Endothelial cell of umbilical vein (primary cell): ENCODE data around the gene WDR45. TPM values are rescaled to one million over a fixed set of nuclear protein-coding genes. Genes with fewer than 3 reads are reported as not detected.

ENCODE experiments used
- BruUV-seq: library from RNA; stranded (reverse); fragments of 400-500 nt; replicated peaks from 2 replicates; lab custom pipeline; 2021; lab: Mats Ljungman, UMichigan
- CTCF ChIA-PET: fragments of 300-600, 350-600 bp; sonication (Branson Sonifier 250); formaldehyde crosslinking; loops from one replicate; lab custom pipeline; 2021; ENCODE audit warnings: antibody characterized with exemption, inconsistent platforms; lab: Charles Lee
- POLR2A ChIA-PET: fragments of 300-600, 350-600 bp; sonication (Branson Sonifier 250); formaldehyde crosslinking; loops from one replicate; lab custom pipeline; 2021; ENCODE audit warnings: antibody characterized with exemption, inconsistent platforms; lab: Charles Lee
- DNase-seq: peaks from one replicate; pipeline ENCODE4 v3.0.0-alpha.2; 2011; ENCODE audit warnings: low read depth, low spot score
- FAIRE-seq: peaks from 2 replicates; lab custom pipeline; 2011; peaks lifted over from hg19 to GRCh38; lab: Jason Lieb, UNC
- H2AFZ ChIP-seq: 2 replicates; pipeline ENCODE4 v1.6.0; 2012; ENCODE audit warnings: low read depth, low read length, control low read depth, inconsistent platforms
- H3K27ac ChIP-seq: 2 replicates; pipeline ENCODE4 v1.5.1; 2011; ENCODE audit warnings: low read depth, mild to moderate bottlenecking, control low read depth, low read length, moderate library complexity; ENCODE audit not compliant: insufficient read depth
- H3K27me3 ChIP-seq, 2 experiments: 2 replicates each; pipeline versions ENCODE4 v1.6.0 to v1.6.1; 2011; ENCODE audit warnings: low read length in 2 of 2, mixed read lengths in 1 of 2; ENCODE audit not compliant: control insufficient read depth in 2 of 2, insufficient read depth in 2 of 2
- H3K36me3 ChIP-seq, 2 experiments: 2 replicates in 1 of 2; 3 replicates in 1 of 2; pipeline ENCODE4 v1.5.1; 2011; ENCODE audit warnings: low read length in 2 of 2, mild to moderate bottlenecking in 1 of 2, moderate library complexity in 1 of 2; ENCODE audit not compliant: control insufficient read depth in 2 of 2, insufficient read depth in 2 of 2; ENCODE audit errors: extremely low read depth in 1 of 2
- H3K4me1 ChIP-seq: 3 replicates; pipeline ENCODE4 v1.5.1; 2011; ENCODE audit warnings: mild to moderate bottlenecking, low read length; ENCODE audit not compliant: control insufficient read depth, insufficient read depth; ENCODE audit errors: extremely low read depth
- H3K4me2 ChIP-seq: 2 replicates; pipeline ENCODE4 v1.6.1; 2011; ENCODE audit warnings: low read length, control low read depth, mixed read lengths; ENCODE audit not compliant: insufficient read depth
- H3K4me3 ChIP-seq, 3 experiments: fragments of 200-600 bp in 1 of 3; sonication (generic), shearing (Covaris generic) in 1 of 3; replicated peaks in 1 of 3; 2 replicates each; pipeline ENCODE4 v1.5.1; 2011 to 2016; ENCODE audit warnings: control low read depth in 3 of 3, low read length in 3 of 3, mild to moderate bottlenecking in 2 of 3, inconsistent platforms in 1 of 3, low read depth in 1 of 3, moderate library complexity in 1 of 3; ENCODE audit not compliant: insufficient read depth in 1 of 3
- H3K79me2 ChIP-seq: 2 replicates; pipeline ENCODE4 v1.6.0; 2012; ENCODE audit warnings: low read length, inconsistent platforms; ENCODE audit not compliant: control insufficient read depth, insufficient read depth
- H3K9ac ChIP-seq: replicated peaks from 2 replicates; pipeline ENCODE3; 2011; ENCODE audit warnings: low read length, control low read depth; ENCODE audit not compliant: insufficient read depth; ENCODE audit errors: extremely low read depth
- H3K9me1 ChIP-seq: replicated peaks from 3 replicates; pipeline ENCODE4 v1.6.0; 2011; ENCODE audit warnings: mild to moderate bottlenecking, low read length; ENCODE audit not compliant: control insufficient read depth, insufficient read depth; ENCODE audit errors: extremely low read depth
- H3K9me3 ChIP-seq: replicated peaks from 2 replicates; pipeline ENCODE4 v1.5.1; 2012; ENCODE audit warnings: low read length, inconsistent platforms; ENCODE audit not compliant: control insufficient read depth, insufficient read depth
- H4K20me1 ChIP-seq: replicated peaks from 2 replicates; pipeline ENCODE3; 2011; ENCODE audit warnings: mild to moderate bottlenecking, low read length; ENCODE audit not compliant: control insufficient read depth, insufficient read depth; ENCODE audit errors: extremely low read depth
- CTCF ChIP-seq, 2 donors: IDR thresholded peaks; 1 replicate in 1 of 2; 2 replicates in 1 of 2; pipeline ENCODE4 v1.5.1; 2011; ENCODE audit warnings: low read length in 2 of 2, mild to moderate bottlenecking in 2 of 2, moderate library complexity in 2 of 2, control low read depth in 1 of 2, inconsistent platforms in 1 of 2, low read depth in 1 of 2; ENCODE audit not compliant: insufficient read depth in 1 of 2; ENCODE audit errors: extremely low read depth in 1 of 2
- EZH2 ChIP-seq: IDR thresholded peaks from 2 replicates; pipeline ENCODE4 v1.6.1; 2012; ENCODE audit warnings: borderline replicate concordance, low read depth, mild to moderate bottlenecking, moderate library complexity, low read length, inconsistent platforms; ENCODE audit not compliant: severe bottlenecking
- FOS ChIP-seq: IDR thresholded peaks from 2 replicates; pipeline ENCODE4 v1.6.1; 2011; ENCODE audit warnings: mild to moderate bottlenecking, low read length, moderate library complexity, borderline replicate concordance; ENCODE audit not compliant: insufficient read depth
- GATA2 ChIP-seq: IDR thresholded peaks from 2 replicates; pipeline ENCODE4 v1.7.0; 2011; ENCODE audit warnings: low read depth, mild to moderate bottlenecking, moderate library complexity, mixed read lengths, low read length; ENCODE audit not compliant: insufficient read length, insufficient read depth
- JUN ChIP-seq: IDR thresholded peaks from 2 replicates; pipeline ENCODE4 v1.6.1; 2011; ENCODE audit warnings: borderline replicate concordance, low read depth; ENCODE audit not compliant: insufficient read length, insufficient read depth
- MYC ChIP-seq: IDR thresholded peaks from one replicate; pipeline ENCODE4 v1.6.1; 2011; ENCODE audit warnings: mild to moderate bottlenecking, low read depth, low read length
- POLR2A ChIP-seq: IDR thresholded peaks from 2 replicates; pipeline ENCODE4 v1.6.1; 2012; ENCODE audit warnings: low read depth, mild to moderate bottlenecking, control low read depth, low read length
- POLR2AphosphoS5 ChIP-seq: IDR thresholded peaks from 2 replicates; pipeline ENCODE4 v1.6.1; 2012; ENCODE audit warnings: low read depth, mild to moderate bottlenecking, control low read depth, low read length, moderate library complexity; ENCODE audit not compliant: insufficient read depth
- dilution Hi-C: fragments of 300-500 bp; cut with MboI; formaldehyde crosslinking; loops from one replicate; pipeline ENCODE4 v1.15.0; 2019; ENCODE audit warnings: low sequenced_read_pairs; ENCODE audit not compliant: extremely low pct_ligation_motif_present
- intact Hi-C: fragments of 100-400 bp; cut with micrococcal nuclease; formaldehyde crosslinking; loops from one replicate; pipeline ENCODE4 v1.10.0; 2022
- polyA plus RNA-seq, 4 experiments: library from polyadenylated mRNA; depleted of rRNA in 3 of 4; stranded (reverse) in 3 of 4; unstranded in 1 of 4; fragments of >200 nt; gene quantifications; 2 replicates each; pipeline versions ENCODE4 v1.2.1 to v1.2.3, GENCODE V29; 2011 to 2012; ENCODE audit warnings: missing spikeins in 1 of 4
- total RNA-seq: library from RNA; stranded (reverse); gene quantifications from 2 replicates; pipeline ENCODE4 v1.2.3, GENCODE V29; 2021

WDR45 gene
- total and polyA plus RNA-seq, 2 donors (not counting 3 experiments of a cell fraction or from before 2014, with no cell fraction given), result 32.2 to 70.4 TPM

GRCh38 chrX:49082271-49082871 lies 2.7 kb upstream of the WDR45 start:
- Histone ChIP-seq H4K20me1 (no peaks in the 10 kb centered on the region), H3K9ac (no peak overlapping the region), H3K9me1 (no peaks in the 10 kb centered on the region), H3K36me3 (no peaks in the 10 kb centered on the region), H3K4me3 (no peak overlapping the region), H2AFZ (no peak overlapping the region), H3K4me1 (peaks cover 2% of the 10 kb centered on the region), H3K27me3 (no peaks in the 10 kb centered on the region), H3K27ac (no peak overlapping the region), H3K9me3 (no peaks in the 10 kb centered on the region), H3K79me2 (no peaks in the 10 kb centered on the region), H3K4me2 (no peak overlapping the region)
- POLR2A ChIA-PET, result no interaction called here
- no peak for DNase-seq
- intact Hi-C loops (no loop called here), dilution Hi-C loops (no loop called here)
- no peak for FAIRE-seq
- BruUV-seq, result no TSS peak
- TF ChIP-seq EZH2 (no peak), CTCF (IDR thresholded peaks at IDR 0.05; ENCODE audit: extremely low read depth in 1 of 2, insufficient read depth in 1 of 2, low read depth in 1 of 2, low read length in 2 of 2) (no peak), FOS (no peak), JUN (no peak), POLR2AphosphoS5 (no peak), POLR2A (no peak), MYC (no peak), GATA2 (no peak)
- CTCF ChIA-PET, result no interaction called here
